ENCODE results near the gene PLA2R1.
A peak's percentile ranks its signal among the peaks of the same experiment; 100 is the strongest.

Gene PLA2R1

DNA sequence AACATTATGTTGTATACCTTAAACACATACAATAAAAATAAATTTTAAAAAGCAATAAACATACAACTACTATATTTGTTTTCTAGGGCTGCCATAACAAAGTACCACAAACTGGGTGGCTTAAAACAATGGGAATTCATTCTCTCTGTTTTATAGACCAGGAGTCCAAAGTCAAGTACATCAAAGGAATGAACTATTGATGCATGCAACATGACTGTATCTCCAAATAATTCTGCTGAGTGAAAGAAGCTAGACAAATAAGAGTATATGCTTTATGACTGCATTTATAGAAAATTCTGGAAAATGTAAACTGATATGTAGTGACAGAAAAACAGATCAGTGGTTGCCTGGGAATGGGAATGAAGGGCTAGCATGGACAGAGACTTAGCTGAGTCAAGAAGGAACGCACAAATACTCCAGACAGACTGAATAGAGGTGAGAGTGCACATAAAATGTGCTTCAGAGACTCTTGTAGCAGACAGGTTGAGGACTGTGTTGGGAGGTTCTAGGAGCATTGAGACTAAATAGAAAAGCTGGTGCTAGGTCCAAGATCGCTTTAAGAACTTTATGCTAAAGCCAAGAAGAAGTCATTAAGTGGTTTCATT is 11.0 kb upstream of the PLA2R1 start:
- no peak overlapping the region for H3K27ac ChIP-seq (ENCODE audit: extremely low read depth, low read depth, low read length)
- H3K4me1 ChIP-seq (ENCODE audit: control insufficient read depth, insufficient read depth, low read length): no peaks in the 10 kb centered on the region
- no peak overlapping the region for H3K4me3 ChIP-seq (ENCODE audit: low read depth, low read length)
- no peaks in the 10 kb centered on the region for H3K36me3 ChIP-seq (ENCODE audit: control insufficient read depth in 2 of 2, insufficient read depth in 1 of 2, low read length in 2 of 2)
- CTCF ChIA-PET: interaction anchor here (0.7 to 1.6 kb wide), 3 partner anchors 12 to 197 kb away, joined by 3 to 6 read pairs (median 3); no protein-coding TSS in a partner anchor
- POLR2A ChIA-PET: no interaction called here
- TF ChIP-seq ZNF701 (tag by site-specific recombination; IDR thresholded peaks at IDR 0.05): no peak
- TF ChIP-seq MYNN (tag by site-specific recombination; IDR thresholded peaks at IDR 0.05; ENCODE audit: borderline replicate concordance): no peak
- TF ChIP-seq ZNF677 (tag by site-specific recombination; IDR thresholded peaks at IDR 0.05): no peak
- no peak for TF ChIP-seq KLF16 (tag by site-specific recombination; IDR thresholded peaks at IDR 0.05)
- TF ChIP-seq WT1 (tag by site-specific recombination; IDR thresholded peaks at IDR 0.05): no peak
- TF ChIP-seq ZNF747 (tag by site-specific recombination; IDR thresholded peaks at IDR 0.05): no peak
- TF ChIP-seq, protein P1, sequence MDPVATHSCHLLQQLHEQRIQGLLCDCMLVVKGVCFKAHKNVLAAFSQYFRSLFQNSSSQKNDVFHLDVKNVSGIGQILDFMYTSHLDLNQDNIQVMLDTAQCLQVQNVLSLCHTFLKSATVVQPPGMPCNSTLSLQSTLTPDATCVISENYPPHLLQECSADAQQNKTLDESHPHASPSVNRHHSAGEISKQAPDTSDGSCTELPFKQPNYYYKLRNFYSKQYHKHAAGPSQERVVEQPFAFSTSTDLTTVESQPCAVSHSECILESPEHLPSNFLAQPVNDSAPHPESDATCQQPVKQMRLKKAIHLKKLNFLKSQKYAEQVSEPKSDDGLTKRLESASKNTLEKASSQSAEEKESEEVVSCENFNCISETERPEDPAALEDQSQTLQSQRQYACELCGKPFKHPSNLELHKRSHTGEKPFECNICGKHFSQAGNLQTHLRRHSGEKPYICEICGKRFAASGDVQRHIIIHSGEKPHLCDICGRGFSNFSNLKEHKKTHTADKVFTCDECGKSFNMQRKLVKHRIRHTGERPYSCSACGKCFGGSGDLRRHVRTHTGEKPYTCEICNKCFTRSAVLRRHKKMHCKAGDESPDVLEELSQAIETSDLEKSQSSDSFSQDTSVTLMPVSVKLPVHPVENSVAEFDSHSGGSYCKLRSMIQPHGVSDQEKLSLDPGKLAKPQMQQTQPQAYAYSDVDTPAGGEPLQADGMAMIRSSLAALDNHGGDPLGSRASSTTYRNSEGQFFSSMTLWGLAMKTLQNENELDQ (tag by site-specific recombination; IDR thresholded peaks at IDR 0.05; ENCODE audit: low read depth): no peak
- TF ChIP-seq ZNF175 (tag by site-specific recombination; IDR thresholded peaks at IDR 0.05): no peak
- no peak for TF ChIP-seq ZNF274 (IDR thresholded peaks at IDR 0.05; ENCODE audit: low read length)
- no peak for TF ChIP-seq ZNF274 (tag by site-specific recombination; IDR thresholded peaks at IDR 0.05; ENCODE audit: borderline replicate concordance)
- H3K9me3 ChIP-seq (ENCODE audit: control insufficient read depth, insufficient read depth, low read depth, low read length): no peaks in the 10 kb centered on the region

DNA sequence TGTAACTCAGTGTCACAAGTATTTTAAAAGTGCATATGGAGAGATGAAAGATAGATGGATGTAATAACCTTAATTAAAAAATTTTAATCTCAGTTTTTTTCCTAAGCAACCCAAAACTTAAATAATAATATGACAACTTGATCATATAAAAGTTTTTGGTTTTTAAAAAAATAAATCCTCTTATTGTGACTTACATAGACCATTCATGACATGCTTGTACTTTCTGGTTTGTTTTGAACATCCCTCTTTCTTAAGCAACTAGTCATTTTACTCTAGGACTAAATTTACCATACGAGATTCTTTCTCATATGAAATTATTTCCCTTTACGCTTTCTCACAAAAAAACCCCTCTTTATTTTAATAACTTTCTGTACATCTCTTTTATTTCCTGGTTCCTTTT is 6.5 kb upstream of the PLA2R1 start:
- H3K9me3 ChIP-seq (ENCODE audit: control insufficient read depth, insufficient read depth, low read depth, low read length): no peaks in the 10 kb centered on the region
- CTCF ChIA-PET: interaction anchor here (0.6 kb wide), 1 partner anchor 582 kb away, joined by 3 read pairs; no protein-coding TSS in a partner anchor
- POLR2A ChIA-PET: no interaction called here
- H3K36me3 ChIP-seq (ENCODE audit: control insufficient read depth in 2 of 2, insufficient read depth in 1 of 2, low read length in 2 of 2): no peaks in the 10 kb centered on the region
- H3K27ac ChIP-seq (ENCODE audit: extremely low read depth, low read depth, low read length): no peak overlapping the region
- TF ChIP-seq ZNF626 (tag by site-specific recombination; IDR thresholded peaks at IDR 0.05): no peak
- no peak for TF ChIP-seq ZNF175 (tag by site-specific recombination; IDR thresholded peaks at IDR 0.05)
- no peak for TF ChIP-seq ZSCAN23 (tag by site-specific recombination; IDR thresholded peaks at IDR 0.05)
- TF ChIP-seq SETDB1 (IDR thresholded peaks at IDR 0.05; ENCODE audit: insufficient read length, low read length): peak; percentile 99
- TF ChIP-seq WT1 (tag by site-specific recombination; IDR thresholded peaks at IDR 0.05): no peak
- TF ChIP-seq, protein P1 (tag by site-specific recombination; IDR thresholded peaks at IDR 0.05; ENCODE audit: low read depth): no peak
- no peak for TF ChIP-seq GLIS2 (tag by site-specific recombination; IDR thresholded peaks at IDR 0.05)
- no peak for TF ChIP-seq ZNF138 (tag by site-specific recombination; IDR thresholded peaks at IDR 0.05; ENCODE audit: borderline replicate concordance)
- TF ChIP-seq ZNF10 (tag by site-specific recombination; IDR thresholded peaks at IDR 0.05): no peak
- TF ChIP-seq ZNF558 (tag by site-specific recombination; IDR thresholded peaks at IDR 0.05): no peak
- peak; percentile 80; the same call in 1 of the 2 replicates for TF ChIP-seq TRIM28 (IDR thresholded peaks at IDR 0.05; ENCODE audit: borderline replicate concordance, low read length)
- TF ChIP-seq, protein P2, sequence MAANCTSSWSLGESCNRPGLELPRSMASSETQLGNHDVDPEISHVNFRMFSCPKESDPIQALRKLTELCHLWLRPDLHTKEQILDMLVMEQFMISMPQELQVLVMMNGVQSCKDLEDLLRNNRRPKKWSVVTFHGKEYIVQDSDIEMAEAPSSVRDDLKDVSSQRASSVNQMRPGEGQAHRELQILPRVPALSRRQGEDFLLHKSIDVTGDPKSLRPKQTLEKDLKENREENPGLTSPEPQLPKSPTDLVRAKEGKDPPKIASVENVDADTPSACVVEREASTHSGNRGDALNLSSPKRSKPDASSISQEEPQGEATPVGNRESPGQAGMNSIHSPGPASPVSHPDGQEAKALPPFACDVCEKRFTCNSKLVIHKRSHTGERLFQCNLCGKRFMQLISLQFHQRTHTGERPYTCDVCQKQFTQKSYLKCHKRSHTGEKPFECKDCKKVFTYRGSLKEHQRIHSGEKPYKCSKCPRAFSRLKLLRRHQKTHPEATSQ (tag by site-specific recombination; IDR thresholded peaks at IDR 0.05): no peak
- no peaks in the 10 kb centered on the region for H3K4me1 ChIP-seq (ENCODE audit: control insufficient read depth, insufficient read depth, low read length)
- H3K4me3 ChIP-seq (ENCODE audit: low read depth, low read length): no peak overlapping the region
